Subcutaneous adipose tissue (tissue), 4 donors: ENCODE measurements around the gene BLTP2. TPM values are rescaled to one million over a fixed set of nuclear protein-coding genes. Genes with fewer than 3 reads are reported as not detected.

Source experiments
- CTCF ChIP-seq: fragments of 450-650 bp; IDR thresholded peaks from one replicate; pipeline ENCODE4 v1.5.1; 2016; ENCODE audit warnings: low read depth, mild to moderate bottlenecking, control low read depth, antibody characterized with exemption, moderate library complexity
- total RNA-seq, 4 donors: library from RNA; depleted of rRNA; stranded (reverse); fragments of >200 nt; gene quantifications; one replicate each; pipeline ENCODE4 v1.1.0, GENCODE V29; 2016

BLTP2 gene
- total RNA-seq, 4 donors from 2014 or later = 90.7 to 148 (median 116) TPM

GRCh38 chr17:28620010-28620409 is 24.9 kb downstream of the BLTP2 start:
- no peak for TF ChIP-seq CTCF

GRCh38 chr17:28618464-28618863 is 26.5 kb downstream of the BLTP2 start:
- TF ChIP-seq CTCF = no peak

- no peak for TF ChIP-seq CTCF
Measured at GRCh38 chr17:28616281-28616680, 28.7 kb downstream of the BLTP2 start.

GRCh38 chr17:28615260-28615940 is 29.6 kb downstream of the BLTP2 start:
- TF ChIP-seq CTCF = no peak

DNA sequence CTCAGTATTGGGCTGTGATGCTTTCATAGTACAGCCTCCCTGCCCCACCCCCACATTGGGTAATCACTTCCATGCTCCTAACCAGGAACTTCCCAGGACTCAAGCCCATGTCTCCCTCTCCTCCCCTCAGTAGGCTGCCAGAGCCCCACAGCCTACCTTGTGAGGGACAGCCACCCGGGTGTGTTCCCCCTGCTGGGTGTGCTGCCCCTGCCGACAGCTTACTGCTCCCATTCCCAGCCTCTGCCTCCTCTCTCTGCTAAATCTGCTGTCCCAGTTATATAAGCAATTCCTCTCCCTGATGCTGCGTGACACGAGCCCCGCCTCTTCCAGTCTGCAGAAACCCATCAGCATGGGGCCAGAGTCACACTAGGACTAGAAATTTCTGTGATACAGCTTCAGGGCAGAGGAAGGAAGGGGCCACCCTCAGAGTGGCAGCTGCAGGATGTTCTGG is 31.0 kb downstream of the BLTP2 start, which contains the start of gene RSKR:
RSKR (minus strand) TSS at position 255 of the 451 bp plus-strand sequence; CDS start at position 231, 24 bp downstream.
- no peak for TF ChIP-seq CTCF

- no peak for TF ChIP-seq CTCF
Measured at GRCh38 chr17:28612936-28613872, 31.8 kb downstream of the BLTP2 start.

- no peak for TF ChIP-seq CTCF
Measured at GRCh38 chr17:28612531-28612930, 32.4 kb downstream of the BLTP2 start.
